Upper lobe of left lung (tissue), 4 donors: Measurements from ENCODE around the gene CAPZB.

Experiments
- CTCF ChIP-seq, 6 experiments: fragments of 450-650 bp in 4 of 6; fragments of 200-600 bp in 2 of 6; sonication (generic) in 2 of 6; IDR thresholded peaks; one replicate each; pipeline ENCODE4 v1.5.1; 2016 to 2019; ENCODE audit warnings: antibody characterized with exemption in 6 of 6
- EP300 ChIP-seq, 4 donors: sonication (generic); formaldehyde crosslinking; IDR thresholded peaks; one replicate each; pipeline ENCODE4 v1.5.1; 2017; ENCODE audit warnings: antibody characterized with exemption in 4 of 4, control low read depth in 2 of 4
- POLR2A ChIP-seq, 4 donors: fragments of 450-650 bp; IDR thresholded peaks; one replicate each; pipeline ENCODE4 v1.5.1; 2016 to 2017; ENCODE audit warnings: antibody characterized with exemption in 4 of 4, mild to moderate bottlenecking in 2 of 4
- POLR2AphosphoS5 ChIP-seq, 2 donors: sonication (generic); formaldehyde crosslinking; IDR thresholded peaks; one replicate each; pipeline ENCODE4 v1.5.1; 2017; ENCODE audit warnings: antibody characterized with exemption in 2 of 2

GRCh38 chr1:19485362-19486187, at the start of gene CAPZB:
- TF ChIP-seq CTCF (IDR thresholded peaks at IDR 0.05): peak in 1 of 6 experiments; percentile 38
- TF ChIP-seq POLR2A (IDR thresholded peaks at IDR 0.05): peak in 3 of 4 donors; percentile 59 to 89 (median 85)
- TF ChIP-seq POLR2AphosphoS5 (IDR thresholded peaks at IDR 0.05): peak in 1 of 2 donors; percentile 71
- no peak for TF ChIP-seq EP300 (IDR thresholded peaks at IDR 0.05)
